Psoas muscle (tissue), 8 donors: ENCODE results near the gene SYNDIG1. TPM values are rescaled to one million over a fixed set of nuclear protein-coding genes. Genes with fewer than 3 reads are reported as not detected.

Experiments
- ATAC-seq, 4 donors: fragments of 200-7000 bp; cut with Tn5 transposase; one replicate each; pipeline ENCODE4 v1.9.1; 2020; ENCODE audit warnings: moderate library complexity in 3 of 4, mild to moderate bottlenecking in 2 of 4
- DNase-seq, 2 donors: peaks; one replicate each; pipeline ENCODE4 v3.0.0-alpha.2; 2020
- H3K27ac ChIP-seq: fragments of 200-600 bp; one replicate; pipeline ENCODE4 v1.8.0; 2022
- H3K27me3 ChIP-seq, 3 donors: fragments of 200-600 bp in 1 of 3; one replicate each; pipeline versions ENCODE4 v1.6.1 to v1.8.0; 2013 to 2022; ENCODE audit warnings: low read length in 2 of 3, mild to moderate bottlenecking in 2 of 3, moderate library complexity in 1 of 3; ENCODE audit not compliant: insufficient read depth in 3 of 3
- H3K36me3 ChIP-seq, 2 donors: fragments of 200-600 bp in 1 of 2; one replicate each; pipeline versions ENCODE4 v1.6.1 to v1.8.0; 2013 to 2022; ENCODE audit warnings: low read depth in 1 of 2, mild to moderate bottlenecking in 1 of 2, moderate library complexity in 1 of 2; ENCODE audit not compliant: insufficient read depth in 1 of 2
- H3K4me1 ChIP-seq: fragments of 200-600 bp; one replicate; pipeline ENCODE4 v1.8.0; 2022
- H3K4me3 ChIP-seq: fragments of 200-600 bp; one replicate; pipeline ENCODE4 v1.8.0; 2022; ENCODE audit warnings: mild to moderate bottlenecking
- H3K9me3 ChIP-seq: fragments of 200-600 bp; one replicate; pipeline ENCODE4 v1.8.0; 2022
- WGBS, 3 donors: extraction: QIAGEN DNeasy Blood & Tissue Kit; methylation state at CpG; one replicate each; pipeline versions ENCODE4 v1.1.6 to v1.1.7; 2013; 5-methylcytosine and 5-hydroxymethylcytosine counted together
- intact Hi-C, 2 donors: fragments of 100-400 bp; cut with DNase I; formaldehyde crosslinking; loops; one replicate each; pipeline versions ENCODE4 v1.11.0 to v1.14.2; 2022
- polyA plus RNA-seq, 3 donors: library from polyadenylated mRNA; stranded (reverse); fragments of 200-250 nt; gene quantifications; one replicate each; pipeline ENCODE4 v1.2.3, GENCODE V29; 2013
- total RNA-seq, 4 donors: library from RNA; stranded (reverse); fragmentation: NEBNext Ultra II Directional in 2 of 4; extraction: Animal tissue kit (Norgen Biotek cat#: 25700) in 2 of 4; gene quantifications; one replicate each; pipeline versions ENCODE4 v1.2.1 to v1.2.4, GENCODE V29; 2021 to 2023
- TF ChIP-seq, protein P1 (sequence below): fragments of 200-600 bp; IDR thresholded peaks from one replicate; pipeline ENCODE4 v1.8.0; 2022; ENCODE audit warnings: antibody characterized with exemption
- donor health status: healthy with polysubstance abuse.
- donor health status: DM: no; HTN: no; CAD: no; lungs with moderate emphysema.
- donor health status: Bipolar disorder and iron deficiency.
- donor health status: healthy.
- donor health status: DM: yes; HTN: yes; CAD: no.
- donor health status: DM: no; HTN: no; CAD: no.
- donor health status: DM: no; HTN: no; CAD: no.
- donor health status: DM: yes; HTN: yes; CAD: no.

Gene SYNDIG1
- total and polyA plus RNA-seq, 7 donors = 0.03 to 0.10 TPM; not detected in 5

DNA sequence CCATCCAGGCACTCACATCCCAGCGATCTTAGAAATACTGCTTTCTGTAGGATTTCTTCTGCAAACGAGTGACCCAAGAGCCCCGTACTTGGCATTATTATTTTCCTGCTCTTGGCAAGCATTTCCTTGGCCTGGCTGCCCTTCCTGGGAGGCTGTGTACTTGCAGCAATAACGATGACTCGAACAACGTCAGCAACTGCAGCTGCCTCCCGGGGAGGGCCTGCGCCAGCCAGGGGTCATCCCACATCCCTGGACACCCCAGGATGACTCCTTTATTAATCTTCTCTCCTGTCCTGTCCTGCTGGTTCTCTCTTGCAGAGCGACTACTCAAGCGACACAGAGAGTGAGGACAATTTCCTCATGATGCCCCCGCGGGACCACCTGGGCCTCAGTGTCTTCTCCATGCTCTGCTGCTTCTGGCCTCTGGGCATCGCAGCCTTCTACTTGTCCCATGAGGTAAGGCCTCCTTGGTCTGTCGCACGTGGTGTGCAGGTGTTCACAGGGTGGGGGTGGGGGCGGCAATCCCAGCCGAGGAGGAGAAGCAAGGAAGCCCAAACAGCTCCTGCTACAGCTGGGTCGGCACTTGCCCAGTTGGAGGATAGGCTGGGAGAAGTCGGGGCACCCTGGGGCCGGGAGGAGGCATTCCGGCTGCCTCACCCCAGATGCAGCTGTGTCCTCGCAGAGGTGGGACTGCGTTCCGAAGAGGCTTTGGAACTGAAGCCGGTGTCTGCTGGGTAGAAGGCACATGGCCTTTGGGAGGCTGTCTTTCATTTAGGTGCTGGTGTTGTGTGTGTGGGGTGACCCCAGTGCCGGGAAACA, 115.3 kb downstream of the SYNDIG1 start:
- no peaks in the 10 kb centered on the region for H3K9me3 ChIP-seq
- WGBS, 3 donors = 48 to 61% (median 56%) methylated on average over 26 of the region's 26 CpGs
- H3K4me1 ChIP-seq = no peaks in the 10 kb centered on the region
- no peak overlapping the region for H3K4me3 ChIP-seq
- TF ChIP-seq, protein P1, sequence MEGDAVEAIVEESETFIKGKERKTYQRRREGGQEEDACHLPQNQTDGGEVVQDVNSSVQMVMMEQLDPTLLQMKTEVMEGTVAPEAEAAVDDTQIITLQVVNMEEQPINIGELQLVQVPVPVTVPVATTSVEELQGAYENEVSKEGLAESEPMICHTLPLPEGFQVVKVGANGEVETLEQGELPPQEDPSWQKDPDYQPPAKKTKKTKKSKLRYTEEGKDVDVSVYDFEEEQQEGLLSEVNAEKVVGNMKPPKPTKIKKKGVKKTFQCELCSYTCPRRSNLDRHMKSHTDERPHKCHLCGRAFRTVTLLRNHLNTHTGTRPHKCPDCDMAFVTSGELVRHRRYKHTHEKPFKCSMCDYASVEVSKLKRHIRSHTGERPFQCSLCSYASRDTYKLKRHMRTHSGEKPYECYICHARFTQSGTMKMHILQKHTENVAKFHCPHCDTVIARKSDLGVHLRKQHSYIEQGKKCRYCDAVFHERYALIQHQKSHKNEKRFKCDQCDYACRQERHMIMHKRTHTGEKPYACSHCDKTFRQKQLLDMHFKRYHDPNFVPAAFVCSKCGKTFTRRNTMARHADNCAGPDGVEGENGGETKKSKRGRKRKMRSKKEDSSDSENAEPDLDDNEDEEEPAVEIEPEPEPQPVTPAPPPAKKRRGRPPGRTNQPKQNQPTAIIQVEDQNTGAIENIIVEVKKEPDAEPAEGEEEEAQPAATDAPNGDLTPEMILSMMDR = no peak
- peaks cover 0 to 4% (median 0%) of the 10 kb centered on the region in 3 donors for H3K27me3 ChIP-seq
- peak in 1 of 2 donors; percentile 23 for DNase-seq
- intact Hi-C loops = no loop called here
- no peak overlapping the region for H3K27ac ChIP-seq
- no peaks in the 10 kb centered on the region for H3K36me3 ChIP-seq
- no peak for ATAC-seq

DNA sequence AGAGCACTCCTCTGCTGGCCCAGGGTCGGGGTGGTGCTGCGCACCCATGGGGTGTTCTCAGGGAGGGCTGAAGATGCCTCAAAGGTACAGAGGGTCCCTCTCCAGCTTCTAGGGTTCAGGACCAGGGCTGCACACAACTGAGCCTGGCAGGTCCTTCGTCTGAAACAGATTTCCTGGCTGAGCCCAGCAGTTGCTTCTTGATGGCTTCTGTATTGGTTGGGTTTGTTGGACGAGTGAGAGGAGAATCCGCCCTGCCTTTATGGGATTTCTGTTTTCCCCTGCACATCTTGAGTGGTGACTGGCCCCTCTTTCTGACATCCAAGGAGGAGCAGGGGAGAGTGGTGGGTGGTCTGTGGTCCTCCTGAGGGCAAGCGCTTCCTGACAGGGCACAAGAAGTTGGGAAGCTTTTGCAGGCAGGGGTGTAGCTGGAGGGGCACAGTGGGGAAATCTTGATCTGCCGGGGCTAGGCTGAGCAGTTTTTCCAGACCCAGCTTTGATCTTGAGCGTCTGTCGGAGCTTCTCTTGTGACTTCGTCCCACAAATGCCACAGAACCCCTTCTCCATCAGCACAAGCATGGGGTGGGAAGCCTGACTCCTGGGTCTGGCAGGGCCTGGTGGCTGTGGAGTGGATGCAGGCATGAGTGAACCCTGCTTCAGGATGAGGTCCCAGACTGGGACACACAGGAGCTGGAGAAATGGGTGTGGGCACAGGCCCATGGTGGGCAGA, 116.5 kb downstream of the SYNDIG1 start:
- WGBS, 3 donors = 88 to 92% (median 88%) methylated on average over 10 of the region's 10 CpGs
- no peak for DNase-seq
- no peak for ATAC-seq

DNA sequence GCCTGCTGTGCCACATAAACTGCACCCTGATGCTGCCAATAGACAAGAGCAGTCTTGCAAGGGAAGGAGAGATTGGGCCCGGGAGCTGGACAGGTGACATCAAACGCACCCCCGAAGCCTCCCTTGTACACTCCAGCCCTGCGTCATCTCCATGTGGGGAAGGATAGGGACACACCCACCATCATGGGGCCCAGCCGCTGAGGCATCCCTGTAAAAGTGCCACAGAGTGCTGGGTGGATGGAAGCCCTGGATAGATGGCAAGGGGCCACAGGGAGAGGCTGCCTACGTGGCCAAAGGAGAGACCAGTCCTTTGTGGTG, 117.1 kb downstream of the SYNDIG1 start:
- no peak overlapping the region for H3K27ac ChIP-seq
- no peaks in the 10 kb centered on the region for H3K4me1 ChIP-seq
- no peaks in the 10 kb centered on the region for H3K36me3 ChIP-seq
- TF ChIP-seq, protein P1 = no peak
- H3K4me3 ChIP-seq = no peak overlapping the region
- 72 to 91% (median 83%) methylated on average over 6 of the region's 6 CpGs for WGBS, 3 donors
- peaks cover 0 to 2% (median 0%) of the 10 kb centered on the region in 3 donors for H3K27me3 ChIP-seq
- H3K9me3 ChIP-seq = no peaks in the 10 kb centered on the region
- no peak for DNase-seq
- no peak for ATAC-seq
- intact Hi-C loops = no loop called here

More for the DNA sequence above, 116.5 kb downstream of the SYNDIG1 start:
- intact Hi-C loops = no loop called here
- H3K27me3 ChIP-seq = peaks cover 0 to 4% (median 0%) of the 10 kb centered on the region in 3 donors
- H3K27ac ChIP-seq = no peak overlapping the region
- no peak overlapping the region for H3K4me3 ChIP-seq
- TF ChIP-seq, protein P1 = no peak
- H3K9me3 ChIP-seq = no peaks in the 10 kb centered on the region
- no peaks in the 10 kb centered on the region for H3K36me3 ChIP-seq
- no peaks in the 10 kb centered on the region for H3K4me1 ChIP-seq

DNA sequence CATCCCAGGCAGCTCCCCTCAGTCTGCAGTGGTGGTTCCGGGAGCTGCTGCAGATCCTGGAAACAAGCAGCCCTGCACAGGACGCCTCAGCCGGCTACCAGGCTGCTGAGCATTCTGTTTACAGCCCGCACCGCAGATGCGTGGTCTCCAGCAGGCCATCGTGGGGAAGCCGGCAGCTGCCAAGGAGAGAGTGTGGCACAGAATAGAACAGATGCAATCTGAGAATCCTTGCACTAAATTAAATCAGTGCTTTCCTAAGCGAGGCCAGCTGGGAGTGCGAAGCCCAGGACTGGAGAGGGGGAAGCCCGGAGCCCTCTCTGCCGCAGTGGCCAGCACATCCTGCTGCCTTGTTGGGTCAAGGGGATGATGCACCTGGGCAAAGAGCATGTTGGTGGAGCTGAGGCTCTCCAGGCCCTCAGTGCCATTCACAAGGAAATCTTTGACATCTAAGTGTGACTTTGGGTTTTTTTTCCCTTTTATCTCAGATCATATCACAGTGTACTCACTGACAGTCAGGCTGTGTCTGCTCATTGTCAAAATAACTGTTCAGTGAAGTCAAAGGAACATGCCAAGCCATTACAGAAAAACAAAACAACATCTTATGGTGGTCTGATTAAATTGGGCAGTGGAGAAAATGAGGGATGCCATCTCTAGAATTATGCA, 118.1 kb downstream of the SYNDIG1 start:
- 24 to 47% (median 31%) methylated on average over 12 of the region's 12 CpGs for WGBS, 3 donors
- ATAC-seq = no peak
- no peaks in the 10 kb centered on the region for H3K36me3 ChIP-seq
- H3K9me3 ChIP-seq = no peaks in the 10 kb centered on the region
- no peak overlapping the region for H3K27ac ChIP-seq
- intact Hi-C loops = no loop called here
- H3K27me3 ChIP-seq = peaks cover 0 to 2% (median 0%) of the 10 kb centered on the region in 3 donors
- no peak for DNase-seq
- TF ChIP-seq, protein P1 = no peak
- H3K4me1 ChIP-seq = no peaks in the 10 kb centered on the region
- no peak overlapping the region for H3K4me3 ChIP-seq
